Heart right ventricle (tissue), 16 donors: ENCODE measurements around the gene BNC2. TPM values are rescaled to one million over a fixed set of nuclear protein-coding genes. Genes with fewer than 3 reads are reported as not detected.

Experiments
- ATAC-seq, 8 donors: fragments of 200-7000 bp; cut with Tn5 transposase; one replicate each; pipeline ENCODE4 v1.9.1; 2020; ENCODE audit warnings: mild to moderate bottlenecking in 8 of 8, moderate library complexity in 8 of 8, moderate number of reproducible peaks in 1 of 8
- DNase-seq, 2 donors: peaks; one replicate each; pipeline ENCODE4 v3.0.0-alpha.2; 2020
- H3K27ac ChIP-seq, 10 donors: fragments of 200-600 bp; sonication (generic) in 2 of 10; one replicate each; pipeline versions ENCODE4 v1.5.0 to v1.8.0; 2020 to 2022; ENCODE audit warnings: mild to moderate bottlenecking in 3 of 10
- H3K27me3 ChIP-seq, 7 donors: fragments of 200-600 bp; one replicate each; pipeline ENCODE4 v1.8.0; 2021 to 2022; ENCODE audit warnings: mild to moderate bottlenecking in 2 of 7
- H3K36me3 ChIP-seq, 9 donors: fragments of 200-600 bp; sonication (generic) in 1 of 9; one replicate each; pipeline versions ENCODE4 v1.5.0 to v1.8.0; 2020 to 2022; ENCODE audit warnings: mild to moderate bottlenecking in 2 of 9
- H3K4me1 ChIP-seq, 9 donors: fragments of 200-600 bp; sonication (generic) in 1 of 9; one replicate each; pipeline versions ENCODE4 v1.5.0 to v1.8.0; 2020 to 2022; ENCODE audit warnings: mild to moderate bottlenecking in 4 of 9
- H3K4me3 ChIP-seq, 10 donors: fragments of 200-600 bp; sonication (generic) in 2 of 10; one replicate each; pipeline versions ENCODE4 v1.5.0 to v1.8.0; 2020 to 2022; ENCODE audit warnings: mild to moderate bottlenecking in 7 of 10, moderate library complexity in 2 of 10
- H3K9me3 ChIP-seq, 11 donors: fragments of 200-600 bp in 10 of 11; sonication (generic) in 2 of 11; one replicate each; pipeline versions ENCODE4 v1.5.0 to v1.8.0; 2013 to 2022; ENCODE audit warnings: mild to moderate bottlenecking in 2 of 11, control low read depth in 1 of 11, moderate library complexity in 1 of 11
- WGBS, 2 donors: extraction: QIAGEN DNeasy Blood & Tissue Kit; methylation state at CpG; one replicate each; pipeline ENCODE4 v1.1.7; 2013; ENCODE audit warnings: inconsistent platforms in 1 of 2; 5-methylcytosine and 5-hydroxymethylcytosine counted together
- intact Hi-C, 10 donors: fragments of 100-400 bp; cut with DNase I; formaldehyde crosslinking; loops; one replicate each; pipeline versions ENCODE4 v1.11.1 to v1.14.2; 2022
- polyA plus RNA-seq, 2 donors: library from polyadenylated mRNA; stranded (reverse); fragments of 200-250 nt; gene quantifications; one replicate each; pipeline ENCODE4 v1.2.3, GENCODE V29; 2013
- total RNA-seq, 10 donors: library from RNA; stranded (reverse); fragmentation: NEBNext Ultra II Directional in 3 of 10; extraction: Animal tissue kit (Norgen Biotek cat#: 25700) in 3 of 10; gene quantifications; one replicate each; pipeline versions ENCODE4 v1.2.1 to v1.2.4, GENCODE V29; 2021 to 2023
- TF ChIP-seq, protein P1 (sequence below), 9 donors: fragments of 200-600 bp; sonication (generic) in 2 of 9; IDR thresholded peaks; one replicate each; pipeline versions ENCODE4 v1.5.0 to v1.8.0; 2021 to 2022; ENCODE audit warnings: antibody characterized with exemption in 9 of 9, mild to moderate bottlenecking in 5 of 9, moderate library complexity in 1 of 9
- donor health status: Arrhythmogenic right ventricular cardiomyopathy.
- donor health status: ischemic (EF 13 %, LVEDD 7.1; RV severe dilation, severe dysfunction).
- donor health status: healthy with polysubstance abuse.
- donor health status: DM: no; HTN: yes; CAD: no.
- donor health status: DM: no; HTN: no; CAD: no.
- donor health status: ischemic (EF 25% LVEDD 6.9; RV normal size, moderate dysfunction).
- donor health status: ischemic (EF 25% LVEDD 5.7; RV mildly dilated, moderate dysfunction).
- donor health status: healthy.
- donor health status: DM: yes; HTN: yes; CAD: no.
- donor health status: Ischemic cardiomyopathy.
- donor health status: ischemic (EF 35%, LVEDD 5.7; RV mildly dilated, moderate dysfunction).
- donor health status: nonischemic (EF 11% LVEDD 7.7; RV severe dilation, severe dysfunction).
- donor health status: DM: yes; HTN: yes; CAD: no.
- donor health status: PGD.
- donor health status: ischemic (EF 29% LVEDD 5.4; RV normal size, mild dysfunction).
- donor health status: nonischemic (EF 23%, LVEDD 6.1; RV moderate dilation, normal function).

Gene BNC2
- total and polyA plus RNA-seq, 12 donors, result 0.49 to 7.3 (median 3.2) TPM

DNA sequence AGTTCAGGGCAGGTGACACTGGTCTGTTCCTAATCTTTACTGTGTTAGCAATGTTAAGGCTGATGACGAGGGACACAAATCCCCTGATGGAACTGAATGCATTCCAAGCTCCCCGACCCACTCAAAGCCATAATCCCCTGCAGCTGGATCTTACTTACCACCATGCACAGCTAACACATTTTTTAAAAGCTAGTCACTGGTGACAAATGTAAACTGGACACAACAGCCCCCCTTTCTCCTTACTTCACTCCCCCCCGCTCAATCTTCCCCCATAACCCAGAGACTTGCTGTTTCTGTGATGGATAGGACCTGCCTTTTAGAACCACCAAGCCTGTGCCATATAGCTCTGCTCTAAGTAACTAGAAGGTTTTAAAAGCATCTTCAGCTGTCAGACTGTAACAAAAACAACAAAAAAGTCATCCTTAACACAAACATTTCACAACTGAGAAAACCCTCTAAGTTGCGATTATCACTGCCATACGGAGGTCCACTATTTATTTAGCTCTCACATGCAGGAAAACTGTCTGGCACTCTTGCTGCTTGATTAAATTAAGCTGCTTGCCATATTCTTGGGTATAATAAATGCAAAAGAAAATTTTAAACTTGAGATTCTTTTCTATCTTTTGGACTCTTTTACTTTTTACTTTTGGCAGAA is 44.4 kb downstream of the BNC2 start:
- Histone ChIP-seq H3K4me1 (peaks cover 0 to 30% (median 7%) of the 10 kb centered on the region in 9 donors), H3K9me3 (no peaks in the 10 kb centered on the region), H3K36me3 (no peaks in the 10 kb centered on the region), H3K27me3 (peaks cover 0 to 27% (median 8%) of the 10 kb centered on the region in 7 donors), H3K27ac (no peak overlapping the region), H3K4me3 (no peak overlapping the region)
- DNase-seq (no peak), ATAC-seq (no peak)
- 47 to 53% methylated on average over 5 of the region's 5 CpGs for WGBS, 2 donors
- intact Hi-C loops, result no loop called here
- TF ChIP-seq, protein P1, sequence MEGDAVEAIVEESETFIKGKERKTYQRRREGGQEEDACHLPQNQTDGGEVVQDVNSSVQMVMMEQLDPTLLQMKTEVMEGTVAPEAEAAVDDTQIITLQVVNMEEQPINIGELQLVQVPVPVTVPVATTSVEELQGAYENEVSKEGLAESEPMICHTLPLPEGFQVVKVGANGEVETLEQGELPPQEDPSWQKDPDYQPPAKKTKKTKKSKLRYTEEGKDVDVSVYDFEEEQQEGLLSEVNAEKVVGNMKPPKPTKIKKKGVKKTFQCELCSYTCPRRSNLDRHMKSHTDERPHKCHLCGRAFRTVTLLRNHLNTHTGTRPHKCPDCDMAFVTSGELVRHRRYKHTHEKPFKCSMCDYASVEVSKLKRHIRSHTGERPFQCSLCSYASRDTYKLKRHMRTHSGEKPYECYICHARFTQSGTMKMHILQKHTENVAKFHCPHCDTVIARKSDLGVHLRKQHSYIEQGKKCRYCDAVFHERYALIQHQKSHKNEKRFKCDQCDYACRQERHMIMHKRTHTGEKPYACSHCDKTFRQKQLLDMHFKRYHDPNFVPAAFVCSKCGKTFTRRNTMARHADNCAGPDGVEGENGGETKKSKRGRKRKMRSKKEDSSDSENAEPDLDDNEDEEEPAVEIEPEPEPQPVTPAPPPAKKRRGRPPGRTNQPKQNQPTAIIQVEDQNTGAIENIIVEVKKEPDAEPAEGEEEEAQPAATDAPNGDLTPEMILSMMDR (IDR thresholded peaks at IDR 0.05), result no peak

DNA sequence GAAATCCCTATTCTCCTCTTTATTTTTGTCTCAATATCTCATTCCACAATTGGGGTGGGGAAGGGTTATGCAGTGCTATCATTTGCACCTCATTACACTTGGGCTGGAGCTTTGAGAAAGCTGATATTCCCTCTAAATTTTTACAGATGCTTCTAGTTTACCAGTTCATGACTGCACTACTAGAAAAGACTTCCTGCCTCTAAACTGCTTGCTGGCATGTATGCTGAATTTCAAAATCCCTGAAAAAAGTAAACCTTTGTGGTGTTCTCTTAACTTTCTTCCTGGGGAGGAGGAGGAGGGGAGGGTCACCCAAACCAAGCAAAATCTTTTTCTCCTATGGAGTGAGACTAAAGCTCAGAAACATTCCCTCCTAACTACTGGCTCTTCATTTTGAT is 45.1 kb downstream of the BNC2 start:
- Histone ChIP-seq H3K27me3 (peaks cover 0 to 24% (median 8%) of the 10 kb centered on the region in 7 donors), H3K27ac (peak overlapping the region in 1 of 10 donors; percentile 22), H3K9me3 (no peaks in the 10 kb centered on the region), H3K36me3 (no peaks in the 10 kb centered on the region), H3K4me3 (no peak overlapping the region), H3K4me1 (peaks cover 0 to 30% (median 7%) of the 10 kb centered on the region in 9 donors)
- DNase-seq (no peak), ATAC-seq (no peak)
- TF ChIP-seq, protein P1 (IDR thresholded peaks at IDR 0.05), result no peak
- intact Hi-C loops, result no loop called here

GRCh38 chr9:16824545-16825330 is 45.7 kb downstream of the BNC2 start:
- H3K4me1 ChIP-seq, result peaks cover 0 to 30% (median 7%) of the 10 kb centered on the region in 9 donors
- 41 to 45% methylated on average over 8 of the region's 8 CpGs for WGBS, 2 donors
- peak overlapping the region in 1 of 10 donors; percentile 22 for H3K27ac ChIP-seq
- H3K4me3 ChIP-seq, result no peak overlapping the region
- H3K9me3 ChIP-seq, result no peaks in the 10 kb centered on the region
- ATAC-seq, result peak in 2 of 8 donors; percentile 25 to 26
- intact Hi-C loops, result no loop called here
- H3K27me3 ChIP-seq, result peaks cover 0 to 24% (median 8%) of the 10 kb centered on the region in 7 donors
- H3K36me3 ChIP-seq, result no peaks in the 10 kb centered on the region
- DNase-seq, result no peak
- TF ChIP-seq, protein P1 (IDR thresholded peaks at IDR 0.05), result peak in 2 of 9 donors; percentile 20 to 26

DNA sequence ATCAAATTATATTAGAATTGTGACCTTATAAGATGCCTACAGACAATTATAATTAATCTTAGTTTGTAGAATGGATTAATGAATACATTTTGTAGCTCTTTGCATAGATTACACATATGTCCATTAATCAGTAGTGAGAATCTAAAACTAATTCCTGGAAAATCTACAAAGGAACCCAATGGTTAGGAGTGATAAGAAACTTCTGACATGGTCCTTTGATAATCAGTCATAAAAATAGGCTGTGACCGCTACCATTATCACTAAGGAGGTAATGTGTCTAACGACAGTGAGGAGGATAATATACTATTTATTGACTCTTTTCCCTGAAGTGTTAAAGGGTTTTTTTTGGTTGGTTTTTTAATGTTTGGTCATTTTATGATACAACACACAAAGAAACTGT is 46.6 kb downstream of the BNC2 start:
- Histone ChIP-seq H3K27me3 (peaks cover 0 to 21% (median 7%) of the 10 kb centered on the region in 7 donors), H3K4me1 (peaks cover 0 to 24% (median 5%) of the 10 kb centered on the region in 9 donors), H3K9me3 (no peaks in the 10 kb centered on the region), H3K27ac (no peak overlapping the region), H3K4me3 (no peak overlapping the region), H3K36me3 (no peaks in the 10 kb centered on the region)
- ATAC-seq, result no peak
- 61 to 62% methylated on average over 2 of the region's 2 CpGs for WGBS, 2 donors
- TF ChIP-seq, protein P1 (IDR thresholded peaks at IDR 0.05), result no peak
- no peak for DNase-seq
- intact Hi-C loops, result no loop called here
